H1 (cell line): Measurements from ENCODE around the gene CEACAM7. TPM values are rescaled to one million over a fixed set of nuclear protein-coding genes. Genes with fewer than 3 reads are reported as not detected.
"Not testable (repeated sequence)": the region's sequence is repeated elsewhere in the genome, so short reads cannot be mapped to it uniquely, and the experiment has no call there.

ENCODE experiments used
- CTCF ChIA-PET: fragments of 300-600 bp; sonication (Branson Sonifier 250); formaldehyde crosslinking; loops from one replicate; lab custom pipeline; 2021; ENCODE audit not compliant: partially characterized antibody; lab: Charles Lee
- POLR2A ChIA-PET: fragments of 300-600 bp; sonication (Branson Sonifier 250); formaldehyde crosslinking; loops from one replicate; lab custom pipeline; 2021; ENCODE audit warnings: inconsistent platforms; ENCODE audit not compliant: partially characterized antibody; lab: Charles Lee
- DNase-seq, 2 experiments: peaks; one replicate each; pipeline versions ENCODE4 v3.0.0 to v3.0.0-alpha.2; 2010 to 2022; ENCODE audit warnings: low spot score in 2 of 2, low read depth in 1 of 2, mixed read lengths in 1 of 2
- FAIRE-seq: peaks from 2 replicates; lab custom pipeline; 2011; peaks lifted over from hg19 to GRCh38; lab: Jason Lieb, UNC
- H2AFZ ChIP-seq: 2 replicates; pipeline ENCODE4 v1.8.1; 2012; ENCODE audit warnings: low read length, inconsistent platforms
- H2AK5ac ChIP-seq: 2 replicates; pipeline ENCODE4 v1.6.1; 2013; ENCODE audit warnings: low read depth, low read length
- H2BK120ac ChIP-seq: replicated peaks from 2 replicates; pipeline ENCODE3; 2013; ENCODE audit warnings: low read depth, low read length, inconsistent platforms
- H2BK12ac ChIP-seq: 2 replicates; pipeline ENCODE4 v1.6.1; 2013; ENCODE audit warnings: low read depth, low read length
- H2BK15ac ChIP-seq: 2 replicates; pipeline ENCODE4 v1.6.1; 2013; ENCODE audit warnings: low read length
- H2BK20ac ChIP-seq: 2 replicates; pipeline ENCODE4 v1.6.1; 2013; ENCODE audit warnings: low read length
- H2BK5ac ChIP-seq: 2 replicates; pipeline ENCODE4 v1.6.1; 2013; ENCODE audit warnings: low read depth, low read length
- H3K14ac ChIP-seq: 2 replicates; pipeline ENCODE4 v1.6.1; 2013; ENCODE audit warnings: inconsistent platforms; ENCODE audit not compliant: insufficient read length
- H3K18ac ChIP-seq: 2 replicates; pipeline ENCODE4 v1.6.1; 2013; ENCODE audit warnings: low read length; ENCODE audit errors: extremely low read depth
- H3K23ac ChIP-seq: 2 replicates; pipeline ENCODE4 v1.6.1; 2013; ENCODE audit warnings: inconsistent platforms; ENCODE audit not compliant: insufficient read length
- H3K23me2 ChIP-seq: 2 replicates; pipeline ENCODE4 v1.6.1; 2013; ENCODE audit warnings: low read depth, low read length
- H3K27ac ChIP-seq: 2 replicates; pipeline ENCODE4 v1.6.1; 2011; ENCODE audit warnings: low read depth, low read length, inconsistent platforms
- H3K27me3 ChIP-seq, 4 experiments: replicated peaks in 1 of 4; 1 replicate in 1 of 4; 2 replicates in 3 of 4; pipeline versions ENCODE4 v1.6.1 to v1.8.1; 2011 to 2013; ENCODE audit warnings: low read length in 3 of 4, mild to moderate bottlenecking in 3 of 4, inconsistent platforms in 2 of 4, mixed read lengths in 2 of 4, moderate library complexity in 1 of 4; ENCODE audit not compliant: control insufficient read depth in 3 of 4, insufficient read depth in 3 of 4; ENCODE audit errors: extremely low read depth in 1 of 4
- H3K36me3 ChIP-seq, 4 experiments: 2 replicates each; pipeline versions ENCODE4 v1.6.1 to v1.8.1; 2011 to 2013; ENCODE audit warnings: mild to moderate bottlenecking in 4 of 4, low read length in 3 of 4, moderate library complexity in 2 of 4, control low read depth in 1 of 4, inconsistent platforms in 1 of 4; ENCODE audit not compliant: insufficient read depth in 4 of 4, control insufficient read depth in 2 of 4
- H3K4ac ChIP-seq: replicated peaks from 2 replicates; pipeline ENCODE3; 2013; ENCODE audit warnings: low read length, low read depth, mixed read lengths, inconsistent platforms; ENCODE audit not compliant: insufficient read length
- H3K4me1 ChIP-seq, 4 experiments: replicated peaks in 1 of 4; 1 replicate in 1 of 4; 2 replicates in 3 of 4; pipeline versions ENCODE4 v1.6.1 to v1.8.1; 2011 to 2013; ENCODE audit warnings: low read length in 3 of 4, inconsistent platforms in 2 of 4, mixed read lengths in 1 of 4; ENCODE audit not compliant: insufficient read depth in 4 of 4, control insufficient read depth in 3 of 4
- H3K4me2 ChIP-seq, 2 experiments: 2 replicates each; pipeline versions ENCODE4 v1.6.1 to v1.8.1; 2011 to 2013; ENCODE audit warnings: low read depth in 2 of 2, low read length in 2 of 2, control low read depth in 1 of 2, inconsistent platforms in 1 of 2, mild to moderate bottlenecking in 1 of 2; ENCODE audit not compliant: insufficient read depth in 1 of 2
- H3K4me3 ChIP-seq, 4 experiments: fragments of 200-600, 300-600 bp in 1 of 4; sonication (generic), shearing (Covaris generic), sonication (Bioruptor Twin) in 1 of 4; 2 replicates each; pipeline versions ENCODE4 v1.5.1 to v1.8.1; 2011 to 2016; ENCODE audit warnings: low read length in 4 of 4, low read depth in 3 of 4, control low read depth in 2 of 4, inconsistent platforms in 2 of 4, mild to moderate bottlenecking in 2 of 4, mixed read lengths in 1 of 4, moderate library complexity in 1 of 4; ENCODE audit not compliant: insufficient read depth in 2 of 4; ENCODE audit errors: extremely low read depth in 1 of 4
- H3K56ac ChIP-seq: replicated peaks from 2 replicates; pipeline ENCODE3; 2013; ENCODE audit warnings: low read depth, mild to moderate bottlenecking, mixed read lengths, low read length, inconsistent platforms; ENCODE audit not compliant: insufficient read length
- H3K79me1 ChIP-seq: 2 replicates; pipeline ENCODE4 v1.6.1; 2013; ENCODE audit warnings: low read depth, low read length, control low read depth
- H3K79me2 ChIP-seq, 2 experiments: 2 replicates each; pipeline versions ENCODE4 v1.6.1 to v1.8.1; 2012 to 2013; ENCODE audit warnings: low read length in 2 of 2, mild to moderate bottlenecking in 2 of 2, inconsistent platforms in 1 of 2; ENCODE audit not compliant: insufficient read depth in 2 of 2, control insufficient read depth in 1 of 2
- H3K9ac ChIP-seq, 4 experiments: replicated peaks in 1 of 4; 1 replicate in 1 of 4; 2 replicates in 3 of 4; pipeline versions ENCODE4 v1.6.1 to v1.8.1; 2011 to 2013; ENCODE audit warnings: low read depth in 3 of 4, low read length in 3 of 4, control low read depth in 2 of 4, mild to moderate bottlenecking in 2 of 4, moderate library complexity in 2 of 4, inconsistent platforms in 1 of 4; ENCODE audit errors: extremely low read depth in 1 of 4
- H3K9me3 ChIP-seq, 2 experiments: 2 replicates each; pipeline versions ENCODE4 v1.6.1 to v1.8.1; 2012 to 2013; ENCODE audit warnings: mild to moderate bottlenecking in 2 of 2, moderate library complexity in 2 of 2, control low read depth in 1 of 2, inconsistent platforms in 1 of 2, low read depth in 1 of 2, low read length in 1 of 2, mixed read lengths in 1 of 2; ENCODE audit not compliant: insufficient read depth in 2 of 2
- H4K20me1 ChIP-seq, 2 experiments: replicated peaks in 1 of 2; 2 replicates each; pipeline versions ENCODE3 to v1.8.1; 2011 to 2013; ENCODE audit warnings: inconsistent platforms in 2 of 2, low read length in 2 of 2, mild to moderate bottlenecking in 1 of 2; ENCODE audit not compliant: insufficient read depth in 2 of 2, control insufficient read depth in 1 of 2
- H4K5ac ChIP-seq: 2 replicates; pipeline ENCODE4 v1.6.1; 2013; ENCODE audit warnings: low read length, low read depth, mixed read lengths, inconsistent platforms; ENCODE audit not compliant: insufficient read length
- H4K8ac ChIP-seq: 2 replicates; pipeline ENCODE4 v1.8.0; 2013; ENCODE audit warnings: mild to moderate bottlenecking, moderate library complexity, low read length, inconsistent platforms; ENCODE audit not compliant: insufficient read depth; ENCODE audit errors: extremely low read depth
- H4K91ac ChIP-seq: replicated peaks from 2 replicates; pipeline ENCODE3; 2013; ENCODE audit warnings: low read length, mixed read lengths, inconsistent platforms; ENCODE audit not compliant: insufficient read length
- WGBS, 2 experiments: shearing (Covaris generic) in 1 of 2; methylation state at CpG; one replicate each; pipeline versions ENCODE4 v1.1.6 to v1.1.7; 2013 to 2015; ENCODE audit warnings: low lambda C conversion rate in 2 of 2, mixed read lengths in 2 of 2, inconsistent platforms in 1 of 2, low coverage in 1 of 2, missing lambda C conversion rate in 1 of 2; ENCODE audit not compliant: insufficient replicate concordance in 2 of 2, insufficient coverage in 1 of 2, insufficient read length in 1 of 2; ENCODE audit errors: extremely low coverage in 1 of 2, missing lambda C conversion rate in 1 of 2; 5-methylcytosine and 5-hydroxymethylcytosine counted together
- polyA plus RNA-seq, 7 experiments: library from polyadenylated mRNA; depleted of rRNA in 3 of 7; stranded (reverse) in 5 of 7; unstranded in 2 of 7; fragments of >200 nt in 5 of 7; fragments of 200-250 nt in 2 of 7; gene quantifications; 1 replicate in 5 of 7; 2 replicates in 1 of 7; 4 replicates in 1 of 7; pipeline versions ENCODE4 v1.2.1 to v1.2.3, GENCODE V29; 2011 to 2013; ENCODE audit warnings: missing spikeins in 2 of 7, mixed read lengths in 2 of 7
- total RNA-seq: library from RNA; stranded (reverse); fragmentation: NEBNext Ultra II Directional; extraction: Animal tissue kit (Norgen Biotek cat#: 25700); gene quantifications from 2 replicates; pipeline ENCODE4 v1.2.1, GENCODE V29; 2021

The CEACAM7 gene
- total and polyA plus RNA-seq, 2 of the 8 experiments (the other 6 are each of a cell fraction or from before 2014, with no cell fraction given): not detected

DNA sequence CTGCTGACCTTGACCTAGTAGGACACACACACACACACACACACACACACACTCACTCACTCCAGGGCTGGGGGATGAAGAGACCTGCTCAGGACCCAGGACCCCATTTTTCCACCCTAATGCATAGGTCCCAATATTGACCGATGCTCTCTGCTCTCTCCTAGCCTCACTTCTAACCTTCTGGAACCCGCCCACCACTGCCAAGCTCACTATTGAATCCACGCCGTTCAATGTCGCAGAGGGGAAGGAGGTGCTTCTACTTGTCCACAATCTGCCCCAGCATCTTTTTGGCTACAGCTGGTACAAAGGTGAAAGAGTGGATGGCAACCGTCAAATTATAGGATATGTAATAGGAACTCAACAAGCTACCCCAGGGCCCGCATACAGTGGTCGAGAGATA lies 21.4 kb upstream of the CEACAM7 start:
- H4K20me1 ChIP-seq, H3K79me1 ChIP-seq, H2BK20ac ChIP-seq, H3K27me3 ChIP-seq, H3K18ac ChIP-seq, H2BK5ac ChIP-seq, H3K4me2 ChIP-seq, POLR2A ChIA-PET, H3K4ac ChIP-seq, H2BK12ac ChIP-seq, H3K4me1 ChIP-seq, H4K5ac ChIP-seq, H2AK5ac ChIP-seq, H3K9ac ChIP-seq, H2BK15ac ChIP-seq, H4K8ac ChIP-seq, H2BK120ac ChIP-seq, H3K36me3 ChIP-seq, H3K27ac ChIP-seq, H2AFZ ChIP-seq, H3K14ac ChIP-seq, CTCF ChIA-PET, FAIRE-seq, H4K91ac ChIP-seq, H3K23ac ChIP-seq, H3K56ac ChIP-seq, H3K23me2 ChIP-seq, H3K79me2 ChIP-seq, H3K4me3 ChIP-seq, DNase-seq: not testable (repeated sequence)
- 90% methylated on average over 8 of the region's 8 CpGs; no CpG with 5 or more reads in 1 of the 2 experiments for WGBS, 2 experiments
- peaks cover 57 to 88% of the 10 kb centered on the region in 2 experiments for H3K9me3 ChIP-seq
